Thyroid gland (tissue), 4 donors: ENCODE results near the gene LRP8. TPM values are rescaled to one million over a fixed set of nuclear protein-coding genes. Genes with fewer than 3 reads are reported as not detected.

Source experiments
- DNase-seq, 2 donors: peaks; one replicate each; pipeline ENCODE4 v3.0.0-alpha.2; 2019
- H3K27ac ChIP-seq, 3 donors: fragments of 200-600 bp; sonication (generic); 1 replicate in 2 of 3; 2 replicates in 1 of 3; pipeline ENCODE4 v1.5.1; 2016 to 2019; ENCODE audit warnings: mild to moderate bottlenecking in 1 of 3, moderate library complexity in 1 of 3
- H3K27me3 ChIP-seq: fragments of 200-600 bp; sonication (generic); one replicate; pipeline ENCODE4 v1.5.1; 2019
- H3K36me3 ChIP-seq, 2 donors: fragments of 200-600 bp; sonication (generic); one replicate each; pipeline ENCODE4 v1.5.1; 2016 to 2019
- H3K4me1 ChIP-seq, 2 donors: fragments of 200-600 bp; sonication (generic); one replicate each; pipeline ENCODE4 v1.5.1; 2017 to 2019
- H3K4me3 ChIP-seq, 3 donors: fragments of 200-600 bp; sonication (generic); replicated peaks in 1 of 3; 1 replicate in 2 of 3; 2 replicates in 1 of 3; pipeline ENCODE4 v1.5.1; 2016; ENCODE audit warnings: mild to moderate bottlenecking in 1 of 3
- H3K9me3 ChIP-seq: fragments of 200-600 bp; sonication (generic); one replicate; pipeline ENCODE4 v1.5.1; 2017
- CTCF ChIP-seq, 6 experiments: fragments of 200-600 bp in 3 of 6; fragments of 450-650 bp in 3 of 6; sonication (generic) in 3 of 6; IDR thresholded peaks; one replicate each; pipeline ENCODE4 v1.5.1; 2016 to 2019; ENCODE audit warnings: antibody characterized with exemption in 6 of 6, mild to moderate bottlenecking in 2 of 6, inconsistent platforms in 1 of 6, moderate library complexity in 1 of 6
- POLR2A ChIP-seq, 2 donors: fragments of 450-650 bp; IDR thresholded peaks; one replicate each; pipeline ENCODE4 v1.6.1; 2017; ENCODE audit warnings: antibody characterized with exemption in 2 of 2, mild to moderate bottlenecking in 2 of 2, moderate library complexity in 1 of 2
- WGBS, 2 donors: methylation state at CpG; one replicate each; pipeline ENCODE4 v1.1.5; 2017; 5-methylcytosine and 5-hydroxymethylcytosine counted together
- intact Hi-C: fragments of 100-400 bp; cut with DNase I; formaldehyde crosslinking; loops from one replicate; pipeline ENCODE4 v1.15.1; 2023
- total RNA-seq, 4 donors: library from RNA; depleted of rRNA; stranded (reverse); fragments of >200 nt; gene quantifications; one replicate each; pipeline ENCODE4 v1.2.3, GENCODE V29; 2016

Gene LRP8
- total RNA-seq, 4 donors from 2014 or later, result 92.8 to 200 (median 143) TPM

GRCh38 chr1:53276153-53276901, 51.5 kb downstream of the LRP8 start:
- Histone ChIP-seq H3K9me3 (no peaks in the 10 kb centered on the region), H3K4me3 (no peak overlapping the region), H3K27me3 (no peaks in the 10 kb centered on the region), H3K4me1 (no peaks in the 10 kb centered on the region), H3K36me3 (peaks cover 0 to 3% of the 10 kb centered on the region in 2 donors), H3K27ac (no peak overlapping the region)
- intact Hi-C loops, result loop anchor here (2.0 kb wide), 1 partner anchor 116 kb away; no protein-coding TSS in a partner anchor
- DNase-seq, result no peak
- TF ChIP-seq CTCF (IDR thresholded peaks at IDR 0.05), result no peak
- no peak for TF ChIP-seq POLR2A (IDR thresholded peaks at IDR 0.05)
- 87 to 92% methylated on average over 41 to 44 of the region's 48 CpGs for WGBS, 2 donors

- H3K27ac ChIP-seq, result no peak overlapping the region
- H3K9me3 ChIP-seq, result no peaks in the 10 kb centered on the region
- TF ChIP-seq POLR2A (IDR thresholded peaks at IDR 0.05), result no peak
- no peak for TF ChIP-seq CTCF (IDR thresholded peaks at IDR 0.05)
- no peaks in the 10 kb centered on the region for H3K27me3 ChIP-seq
- no peak for DNase-seq
- WGBS, 2 donors, result 83 to 93% methylated on average over 2 to 3 of the region's 3 CpGs
- H3K36me3 ChIP-seq, result peaks cover 0 to 6% of the 10 kb centered on the region in 2 donors
- H3K4me1 ChIP-seq, result no peaks in the 10 kb centered on the region
- intact Hi-C loops, result no loop called here
- H3K4me3 ChIP-seq, result no peak overlapping the region
These were observed 52.3 kb downstream of the LRP8 start for GRCh38 chr1:53275566-53275965.

GRCh38 chr1:53274541-53275185, 53.2 kb downstream of the LRP8 start:
- Histone ChIP-seq H3K9me3 (no peaks in the 10 kb centered on the region), H3K4me1 (no peaks in the 10 kb centered on the region), H3K27ac (no peak overlapping the region), H3K4me3 (no peak overlapping the region), H3K36me3 (peaks cover 0 to 6% of the 10 kb centered on the region in 2 donors), H3K27me3 (no peaks in the 10 kb centered on the region)
- intact Hi-C loops, result no loop called here
- TF ChIP-seq CTCF (IDR thresholded peaks at IDR 0.05), result no peak
- TF ChIP-seq POLR2A (IDR thresholded peaks at IDR 0.05), result no peak
- no peak for DNase-seq
- WGBS, 2 donors, result 93 to 97% methylated on average over 11 to 13 of the region's 13 CpGs

- WGBS, 2 donors, result 94 to 100% methylated on average over 4 of the region's 4 CpGs
These were observed 53.8 kb downstream of the LRP8 start for GRCh38 chr1:53274026-53274425.

More at GRCh38 chr1:53274026-53274425, 53.8 kb downstream of the LRP8 start:
- Histone ChIP-seq H3K4me3 (no peak overlapping the region), H3K27me3 (no peaks in the 10 kb centered on the region), H3K36me3 (peaks cover 0 to 6% of the 10 kb centered on the region in 2 donors), H3K9me3 (no peaks in the 10 kb centered on the region), H3K27ac (no peak overlapping the region), H3K4me1 (no peaks in the 10 kb centered on the region)
- intact Hi-C loops, result no loop called here
- TF ChIP-seq CTCF (IDR thresholded peaks at IDR 0.05), result no peak
- no peak for TF ChIP-seq POLR2A (IDR thresholded peaks at IDR 0.05)
- DNase-seq, result no peak
